Neural crest cell (in vitro differentiated cells): ENCODE data around the gene AFAP1L1. TPM values are rescaled to one million over a fixed set of nuclear protein-coding genes. Genes with fewer than 3 reads are reported as not detected.

Experiments
- DNase-seq: peaks from one replicate; pipeline ENCODE4 v3.0.0; 2021; ENCODE audit warnings: low read depth, mixed read lengths, low spot score
- H3K27ac Mint-ChIP-seq: one replicate; pipeline ENCODE4 v1.8.0; 2021; ENCODE audit warnings: mild to moderate bottlenecking, mixed read lengths; ENCODE audit not compliant: unreplicated experiment
- H3K27me3 Mint-ChIP-seq: 2 replicates; pipeline ENCODE4 v1.8.0; 2021; ENCODE audit warnings: low read depth, mild to moderate bottlenecking, mixed read lengths
- H3K36me3 Mint-ChIP-seq: 2 replicates; pipeline ENCODE4 v1.8.0; 2021; ENCODE audit warnings: low read depth, mild to moderate bottlenecking, mixed read lengths
- H3K4me1 Mint-ChIP-seq: 2 replicates; pipeline ENCODE4 v1.8.0; 2021; ENCODE audit warnings: mixed read lengths
- H3K4me3 Mint-ChIP-seq: one replicate; pipeline ENCODE4 v1.8.0; 2021; ENCODE audit warnings: mild to moderate bottlenecking, mixed read lengths
- H3K9me3 Mint-ChIP-seq: 2 replicates; pipeline ENCODE4 v1.8.0; 2021; ENCODE audit warnings: mixed read lengths
- total RNA-seq: library from RNA; stranded (reverse); gene quantifications from 2 replicates; pipeline ENCODE4 v1.2.1, GENCODE V29; 2021
- TF ChIP-seq, protein P1 (sequence below): fragments of 200-600 bp; sonication (generic); conservative IDR thresholded peaks from 2 replicates; pipeline ENCODE4 v1.5.0; 2021; ENCODE audit warnings: antibody characterized with exemption, mild to moderate bottlenecking

AFAP1L1 gene
- total RNA-seq, 1 donor from 2014 or later = 11.6 TPM

- H3K9me3 Mint-ChIP-seq = no peaks in the 10 kb centered on the region
- peaks cover 21% of the 10 kb centered on the region for H3K4me1 Mint-ChIP-seq
- peaks cover 3% of the 10 kb centered on the region for H3K36me3 Mint-ChIP-seq
- TF ChIP-seq, protein P1, sequence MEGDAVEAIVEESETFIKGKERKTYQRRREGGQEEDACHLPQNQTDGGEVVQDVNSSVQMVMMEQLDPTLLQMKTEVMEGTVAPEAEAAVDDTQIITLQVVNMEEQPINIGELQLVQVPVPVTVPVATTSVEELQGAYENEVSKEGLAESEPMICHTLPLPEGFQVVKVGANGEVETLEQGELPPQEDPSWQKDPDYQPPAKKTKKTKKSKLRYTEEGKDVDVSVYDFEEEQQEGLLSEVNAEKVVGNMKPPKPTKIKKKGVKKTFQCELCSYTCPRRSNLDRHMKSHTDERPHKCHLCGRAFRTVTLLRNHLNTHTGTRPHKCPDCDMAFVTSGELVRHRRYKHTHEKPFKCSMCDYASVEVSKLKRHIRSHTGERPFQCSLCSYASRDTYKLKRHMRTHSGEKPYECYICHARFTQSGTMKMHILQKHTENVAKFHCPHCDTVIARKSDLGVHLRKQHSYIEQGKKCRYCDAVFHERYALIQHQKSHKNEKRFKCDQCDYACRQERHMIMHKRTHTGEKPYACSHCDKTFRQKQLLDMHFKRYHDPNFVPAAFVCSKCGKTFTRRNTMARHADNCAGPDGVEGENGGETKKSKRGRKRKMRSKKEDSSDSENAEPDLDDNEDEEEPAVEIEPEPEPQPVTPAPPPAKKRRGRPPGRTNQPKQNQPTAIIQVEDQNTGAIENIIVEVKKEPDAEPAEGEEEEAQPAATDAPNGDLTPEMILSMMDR = peak; percentile 87
- no peak overlapping the region for H3K27ac Mint-ChIP-seq
- no peak overlapping the region for H3K4me3 Mint-ChIP-seq
- DNase-seq = peak; percentile 77
- H3K27me3 Mint-ChIP-seq = no peaks in the 10 kb centered on the region
Measured at GRCh38 chr5:149367249-149367971, 95.8 kb downstream of the AFAP1L1 start.

DNA sequence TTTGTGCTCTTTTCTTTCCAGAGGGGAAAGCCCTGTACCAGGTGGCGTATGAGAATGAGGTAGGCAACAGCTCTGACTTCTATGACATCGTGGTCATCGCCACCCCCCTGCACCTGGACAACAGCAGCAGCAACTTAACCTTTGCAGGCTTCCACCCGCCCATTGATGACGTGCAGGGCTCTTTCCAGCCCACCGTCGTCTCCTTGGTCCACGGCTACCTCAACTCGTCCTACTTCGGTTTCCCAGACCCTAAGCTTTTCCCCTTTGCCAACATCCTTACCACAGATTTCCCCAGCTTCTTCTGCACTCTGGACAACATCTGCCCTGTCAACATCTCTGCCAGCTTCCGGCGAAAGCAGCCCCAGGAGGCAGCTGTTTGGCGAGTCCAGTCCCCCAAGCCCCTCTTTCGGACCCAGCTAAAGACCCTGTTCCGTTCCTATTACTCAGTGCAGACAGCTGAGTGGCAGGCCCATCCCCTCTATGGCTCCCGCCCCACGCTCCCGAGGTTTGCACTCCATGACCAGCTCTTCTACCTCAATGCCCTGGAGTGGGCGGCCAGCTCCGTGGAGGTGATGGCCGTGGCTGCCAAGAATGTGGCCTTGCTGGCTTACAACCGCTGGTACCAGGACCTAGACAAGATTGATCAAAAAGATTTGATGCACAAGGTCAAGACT, 96.5 kb downstream of the AFAP1L1 start:
- no peaks in the 10 kb centered on the region for H3K9me3 Mint-ChIP-seq
- H3K36me3 Mint-ChIP-seq = peaks cover 3% of the 10 kb centered on the region
- peaks cover 16% of the 10 kb centered on the region for H3K4me1 Mint-ChIP-seq
- H3K4me3 Mint-ChIP-seq = no peak overlapping the region
- H3K27me3 Mint-ChIP-seq = no peaks in the 10 kb centered on the region
- peak overlapping the region; percentile 35 for H3K27ac Mint-ChIP-seq
- TF ChIP-seq, protein P1 = no peak
- DNase-seq = no peak

DNA sequence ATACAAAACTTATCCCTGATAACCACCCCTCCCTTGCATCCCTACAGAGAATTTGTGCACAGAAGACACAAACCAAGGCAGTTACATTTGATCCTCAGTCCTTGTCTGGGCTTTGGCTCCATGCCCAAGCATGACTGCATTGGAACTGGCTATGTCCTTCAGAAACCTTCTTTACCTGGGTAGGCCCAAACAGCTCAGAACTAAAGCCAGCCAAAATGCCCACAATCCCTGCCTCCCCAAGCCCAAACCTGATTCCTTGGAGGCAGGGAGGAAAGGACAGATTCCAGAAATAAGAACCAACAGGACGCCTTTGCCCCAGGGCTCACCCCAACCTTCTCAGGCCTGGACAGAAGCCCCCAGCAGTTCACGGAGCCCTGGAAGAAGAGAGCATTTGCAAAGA, 99.2 kb downstream of the AFAP1L1 start:
- Mint-ChIP-seq H3K9me3 (no peaks in the 10 kb centered on the region), H3K4me1 (peaks cover 7% of the 10 kb centered on the region), H3K4me3 (no peak overlapping the region), H3K36me3 (peaks cover 3% of the 10 kb centered on the region), H3K27me3 (no peaks in the 10 kb centered on the region), H3K27ac (no peak overlapping the region)
- DNase-seq = no peak
- TF ChIP-seq, protein P1 = no peak

DNA sequence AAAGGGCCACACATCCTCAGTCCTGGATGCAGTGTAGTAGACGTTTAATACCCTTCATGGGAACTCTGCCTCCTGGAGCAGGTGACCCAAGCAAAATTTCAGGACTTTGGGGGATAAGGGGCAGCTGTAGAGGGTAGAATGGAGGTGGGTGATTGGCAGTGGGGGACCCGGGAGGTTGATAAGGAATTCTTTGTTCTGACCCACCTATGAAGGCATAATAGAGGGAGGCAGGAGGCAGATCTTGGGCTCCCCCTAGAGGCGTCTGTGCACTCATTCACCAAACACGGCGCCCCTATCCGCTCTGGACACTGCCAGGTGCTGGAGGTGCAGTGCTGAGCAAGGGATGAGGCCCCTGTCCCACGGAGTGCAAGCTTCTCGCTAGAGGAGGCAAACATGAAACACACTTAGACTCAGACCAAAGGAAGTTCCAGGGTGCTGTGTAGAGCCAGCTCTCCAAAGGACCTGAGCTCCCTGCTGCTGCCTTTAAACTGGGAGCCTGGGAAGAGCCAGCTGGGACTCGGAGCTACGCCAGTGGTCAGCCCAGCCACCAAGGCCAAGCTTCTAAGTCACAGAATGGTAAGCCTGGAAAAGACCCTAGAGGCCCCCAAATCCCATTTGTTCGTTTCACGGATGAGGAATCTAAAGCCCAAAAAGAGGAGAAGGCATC, 99.8 kb downstream of the AFAP1L1 start:
- Mint-ChIP-seq H3K27me3 (no peaks in the 10 kb centered on the region), H3K36me3 (peaks cover 3% of the 10 kb centered on the region), H3K27ac (no peak overlapping the region), H3K4me3 (no peak overlapping the region), H3K4me1 (peaks cover 7% of the 10 kb centered on the region), H3K9me3 (no peaks in the 10 kb centered on the region)
- peak; percentile 49 for DNase-seq
- TF ChIP-seq, protein P1 = peak; percentile 75

- TF ChIP-seq, protein P1 = no peak
- Mint-ChIP-seq H3K9me3 (no peaks in the 10 kb centered on the region), H3K4me1 (peaks cover 6% of the 10 kb centered on the region), H3K27ac (no peak overlapping the region), H3K4me3 (no peak overlapping the region), H3K36me3 (peaks cover 3% of the 10 kb centered on the region), H3K27me3 (no peaks in the 10 kb centered on the region)
- DNase-seq = no peak
Measured at GRCh38 chr5:149372076-149372795, 100.6 kb downstream of the AFAP1L1 start.
